HepG2 (cell line): ENCODE results near the gene LITAF. TPM values are rescaled to one million over a fixed set of nuclear protein-coding genes. Genes with fewer than 3 reads are reported as not detected.

ENCODE experiments used
- SMC3 ChIP-seq: IDR thresholded peaks from 2 replicates; pipeline ENCODE4 v1.6.1; 2011; ENCODE audit warnings: low read length, improper control_type of control experiment
- TAF1 ChIP-seq: sonication (generic); formaldehyde crosslinking; IDR thresholded peaks from 2 replicates; pipeline ENCODE4 v1.4.0; 2020; ENCODE audit warnings: missing genetic modification reagents
- TCF12 ChIP-seq, 2 experiments: fragments of 450-650 bp in 1 of 2; sonication (generic) in 1 of 2; formaldehyde crosslinking in 1 of 2; IDR thresholded peaks; 2 replicates each; pipeline versions ENCODE4 v1.6.1 to v1.8.0; 2017 to 2022; ENCODE audit warnings: antibody characterized with exemption in 1 of 2, mild to moderate bottlenecking in 1 of 2, missing genetic modification reagents in 1 of 2, moderate library complexity in 1 of 2
- ZNF224 ChIP-seq: sonication (generic); formaldehyde crosslinking; IDR thresholded peaks from 2 replicates; pipeline ENCODE4 v1.5.0; 2020; ENCODE audit warnings: mild to moderate bottlenecking, missing genetic modification reagents
- ZNF777 ChIP-seq: sonication (generic); formaldehyde crosslinking; IDR thresholded peaks from 2 replicates; pipeline ENCODE4 v1.4.0; 2020; ENCODE audit warnings: missing genetic modification reagents
- ZNF781 ChIP-seq: sonication (generic); formaldehyde crosslinking; IDR thresholded peaks from 2 replicates; pipeline ENCODE4 v1.5.1; 2020; ENCODE audit warnings: borderline replicate concordance, mild to moderate bottlenecking, missing genetic modification reagents; ENCODE audit errors: not compliant biosample characterization
- ZNF782 ChIP-seq: sonication (generic); formaldehyde crosslinking; IDR thresholded peaks from 2 replicates; pipeline ENCODE4 v1.4.0; 2020; ENCODE audit warnings: missing genetic modification reagents, mild to moderate bottlenecking, borderline replicate concordance
- ZNF878 ChIP-seq: sonication (generic); formaldehyde crosslinking; IDR thresholded peaks from 2 replicates; pipeline ENCODE4 v1.8.1; 2023; ENCODE audit warnings: mild to moderate bottlenecking, missing genetic modification reagents, moderate library complexity
- polyA plus RNA-seq, 8 experiments: library from polyadenylated mRNA; depleted of rRNA in 3 of 8; stranded (reverse) in 7 of 8; unstranded in 1 of 8; fragments of >200 nt; fragmentation: Illumina TruSeq in 4 of 8; extraction: Trizol in 4 of 8; gene quantifications; 2 replicates each; pipeline versions ENCODE4 v1.2.1 to v1.2.3, GENCODE V29; 2011 to 2016; ENCODE audit warnings: low read depth in 4 of 8, missing spikeins in 1 of 8, mixed read lengths in 1 of 8; ENCODE audit not compliant: insufficient read depth in 1 of 8
- total RNA-seq, 5 experiments: library from RNA; depleted of rRNA; stranded (reverse); fragments of >200 nt; fragmentation: Illumina TruSeq; extraction: Trizol; gene quantifications; 2 replicates each; pipeline ENCODE4 v1.2.3, GENCODE V29; 2016; ENCODE audit warnings: low read depth in 1 of 5
- TF ChIP-seq, protein P1 (sequence below): sonication (generic); formaldehyde crosslinking; IDR thresholded peaks from 2 replicates; pipeline ENCODE4 v1.4.0; 2020; ENCODE audit warnings: missing genetic modification reagents
- TF ChIP-seq, protein P2 (sequence below): sonication (generic); formaldehyde crosslinking; IDR thresholded peaks from 2 replicates; pipeline ENCODE4 v1.4.0; 2020; ENCODE audit warnings: missing genetic modification reagents
- TF ChIP-seq, protein P3 (sequence below): sonication (generic); formaldehyde crosslinking; IDR thresholded peaks from 2 replicates; pipeline ENCODE4 v1.4.0; 2020; ENCODE audit warnings: mild to moderate bottlenecking, missing genetic modification reagents, borderline replicate concordance
- TF ChIP-seq, protein P4 (sequence below): sonication (generic); formaldehyde crosslinking; IDR thresholded peaks from 2 replicates; pipeline ENCODE4 v1.4.0; 2020; ENCODE audit warnings: missing genetic modification reagents, mild to moderate bottlenecking, borderline replicate concordance
- TF ChIP-seq, protein P5 (sequence below): IDR thresholded peaks from 2 replicates; pipeline ENCODE4 v1.6.1; 2016; ENCODE audit warnings: low read depth, borderline replicate concordance

LITAF gene
- total and polyA plus RNA-seq, 2 of the 13 experiments (the other 11 are each of a cell fraction or from before 2014, with no cell fraction given): 80.1 to 141 TPM

DNA sequence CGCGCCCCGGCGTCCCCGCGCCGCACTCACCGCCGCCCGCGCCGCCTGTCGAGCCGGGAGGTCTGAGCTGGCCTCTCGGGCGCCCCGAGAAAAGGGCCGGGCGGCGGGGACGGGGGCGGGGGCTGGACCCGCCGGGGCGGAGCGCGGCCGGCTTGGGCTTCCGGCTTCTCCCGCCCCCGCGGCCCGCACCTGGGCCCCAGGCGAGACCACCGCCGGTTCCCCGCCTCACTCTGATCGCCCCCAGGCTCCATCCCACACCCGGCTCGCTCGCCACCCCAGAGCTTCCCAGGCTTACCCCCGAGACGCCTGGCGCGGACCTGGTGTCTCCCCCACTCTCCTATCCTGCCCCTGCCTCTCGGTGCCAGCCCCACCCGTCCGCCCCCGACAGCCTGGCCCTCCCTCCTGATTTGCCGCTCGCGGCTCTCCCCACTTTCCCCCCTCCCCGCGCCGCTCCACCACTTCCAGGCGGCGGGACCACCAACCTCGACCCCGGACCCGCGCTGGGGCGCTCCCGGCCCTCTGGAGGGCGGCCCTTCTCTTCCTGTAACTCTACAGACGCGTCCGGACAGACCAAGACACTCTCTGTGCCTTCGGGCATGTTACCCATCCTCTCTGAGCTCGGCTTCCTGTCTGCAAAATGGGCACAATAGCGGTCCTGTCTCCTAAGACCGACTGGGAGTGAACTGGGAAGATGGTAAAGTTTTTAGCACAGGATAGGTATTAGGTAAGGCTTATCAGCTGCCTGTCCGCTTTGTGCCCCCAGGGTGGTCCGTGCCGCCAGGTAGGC lies at the start of gene LITAF (continued):
- TF ChIP-seq TCF12 (IDR thresholded peaks at IDR 0.05): no peak
- no peak for TF ChIP-seq TCF12 (CRISPR knock-in tag; IDR thresholded peaks at IDR 0.05)
- TF ChIP-seq, protein P1, sequence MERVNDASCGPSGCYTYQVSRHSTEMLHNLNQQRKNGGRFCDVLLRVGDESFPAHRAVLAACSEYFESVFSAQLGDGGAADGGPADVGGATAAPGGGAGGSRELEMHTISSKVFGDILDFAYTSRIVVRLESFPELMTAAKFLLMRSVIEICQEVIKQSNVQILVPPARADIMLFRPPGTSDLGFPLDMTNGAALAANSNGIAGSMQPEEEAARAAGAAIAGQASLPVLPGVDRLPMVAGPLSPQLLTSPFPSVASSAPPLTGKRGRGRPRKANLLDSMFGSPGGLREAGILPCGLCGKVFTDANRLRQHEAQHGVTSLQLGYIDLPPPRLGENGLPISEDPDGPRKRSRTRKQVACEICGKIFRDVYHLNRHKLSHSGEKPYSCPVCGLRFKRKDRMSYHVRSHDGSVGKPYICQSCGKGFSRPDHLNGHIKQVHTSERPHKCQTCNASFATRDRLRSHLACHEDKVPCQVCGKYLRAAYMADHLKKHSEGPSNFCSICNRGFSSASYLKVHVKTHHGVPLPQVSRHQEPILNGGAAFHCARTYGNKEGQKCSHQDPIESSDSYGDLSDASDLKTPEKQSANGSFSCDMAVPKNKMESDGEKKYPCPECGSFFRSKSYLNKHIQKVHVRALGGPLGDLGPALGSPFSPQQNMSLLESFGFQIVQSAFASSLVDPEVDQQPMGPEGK (CRISPR knock-in tag): peak; percentile 96
- peak; percentile 92 for TF ChIP-seq ZNF777 (CRISPR knock-in tag)
- TF ChIP-seq SMC3: no peak
- TF ChIP-seq ZNF878: no peak
- peak; percentile 24 for TF ChIP-seq ZNF781 (CRISPR knock-in tag)
- TF ChIP-seq, protein P2, sequence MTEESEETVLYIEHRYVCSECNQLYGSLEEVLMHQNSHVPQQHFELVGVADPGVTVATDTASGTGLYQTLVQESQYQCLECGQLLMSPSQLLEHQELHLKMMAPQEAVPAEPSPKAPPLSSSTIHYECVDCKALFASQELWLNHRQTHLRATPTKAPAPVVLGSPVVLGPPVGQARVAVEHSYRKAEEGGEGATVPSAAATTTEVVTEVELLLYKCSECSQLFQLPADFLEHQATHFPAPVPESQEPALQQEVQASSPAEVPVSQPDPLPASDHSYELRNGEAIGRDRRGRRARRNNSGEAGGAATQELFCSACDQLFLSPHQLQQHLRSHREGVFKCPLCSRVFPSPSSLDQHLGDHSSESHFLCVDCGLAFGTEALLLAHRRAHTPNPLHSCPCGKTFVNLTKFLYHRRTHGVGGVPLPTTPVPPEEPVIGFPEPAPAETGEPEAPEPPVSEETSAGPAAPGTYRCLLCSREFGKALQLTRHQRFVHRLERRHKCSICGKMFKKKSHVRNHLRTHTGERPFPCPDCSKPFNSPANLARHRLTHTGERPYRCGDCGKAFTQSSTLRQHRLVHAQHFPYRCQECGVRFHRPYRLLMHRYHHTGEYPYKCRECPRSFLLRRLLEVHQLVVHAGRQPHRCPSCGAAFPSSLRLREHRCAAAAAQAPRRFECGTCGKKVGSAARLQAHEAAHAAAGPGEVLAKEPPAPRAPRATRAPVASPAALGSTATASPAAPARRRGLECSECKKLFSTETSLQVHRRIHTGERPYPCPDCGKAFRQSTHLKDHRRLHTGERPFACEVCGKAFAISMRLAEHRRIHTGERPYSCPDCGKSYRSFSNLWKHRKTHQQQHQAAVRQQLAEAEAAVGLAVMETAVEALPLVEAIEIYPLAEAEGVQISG (CRISPR knock-in tag): peak; percentile 69
- TF ChIP-seq ZNF224: peak; percentile 71; the same call in 1 of the 2 replicates
- TF ChIP-seq, protein P3, sequence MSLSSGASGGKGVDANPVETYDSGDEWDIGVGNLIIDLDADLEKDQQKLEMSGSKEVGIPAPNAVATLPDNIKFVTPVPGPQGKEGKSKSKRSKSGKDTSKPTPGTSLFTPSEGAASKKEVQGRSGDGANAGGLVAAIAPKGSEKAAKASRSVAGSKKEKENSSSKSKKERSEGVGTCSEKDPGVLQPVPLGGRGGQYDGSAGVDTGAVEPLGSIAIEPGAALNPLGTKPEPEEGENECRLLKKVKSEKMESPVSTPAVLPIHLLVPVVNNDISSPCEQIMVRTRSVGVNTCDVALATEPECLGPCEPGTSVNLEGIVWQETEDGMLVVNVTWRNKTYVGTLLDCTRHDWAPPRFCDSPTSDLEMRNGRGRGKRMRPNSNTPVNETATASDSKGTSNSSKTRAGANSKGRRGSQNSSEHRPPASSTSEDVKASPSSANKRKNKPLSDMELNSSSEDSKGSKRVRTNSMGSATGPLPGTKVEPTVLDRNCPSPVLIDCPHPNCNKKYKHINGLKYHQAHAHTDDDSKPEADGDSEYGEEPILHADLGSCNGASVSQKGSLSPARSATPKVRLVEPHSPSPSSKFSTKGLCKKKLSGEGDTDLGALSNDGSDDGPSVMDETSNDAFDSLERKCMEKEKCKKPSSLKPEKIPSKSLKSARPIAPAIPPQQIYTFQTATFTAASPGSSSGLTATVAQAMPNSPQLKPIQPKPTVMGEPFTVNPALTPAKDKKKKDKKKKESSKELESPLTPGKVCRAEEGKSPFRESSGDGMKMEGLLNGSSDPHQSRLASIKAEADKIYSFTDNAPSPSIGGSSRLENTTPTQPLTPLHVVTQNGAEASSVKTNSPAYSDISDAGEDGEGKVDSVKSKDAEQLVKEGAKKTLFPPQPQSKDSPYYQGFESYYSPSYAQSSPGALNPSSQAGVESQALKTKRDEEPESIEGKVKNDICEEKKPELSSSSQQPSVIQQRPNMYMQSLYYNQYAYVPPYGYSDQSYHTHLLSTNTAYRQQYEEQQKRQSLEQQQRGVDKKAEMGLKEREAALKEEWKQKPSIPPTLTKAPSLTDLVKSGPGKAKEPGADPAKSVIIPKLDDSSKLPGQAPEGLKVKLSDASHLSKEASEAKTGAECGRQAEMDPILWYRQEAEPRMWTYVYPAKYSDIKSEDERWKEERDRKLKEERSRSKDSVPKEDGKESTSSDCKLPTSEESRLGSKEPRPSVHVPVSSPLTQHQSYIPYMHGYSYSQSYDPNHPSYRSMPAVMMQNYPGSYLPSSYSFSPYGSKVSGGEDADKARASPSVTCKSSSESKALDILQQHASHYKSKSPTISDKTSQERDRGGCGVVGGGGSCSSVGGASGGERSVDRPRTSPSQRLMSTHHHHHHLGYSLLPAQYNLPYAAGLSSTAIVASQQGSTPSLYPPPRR (CRISPR knock-in tag): no peak; the same call in 1 of the 2 replicates
- TF ChIP-seq, protein P4, sequence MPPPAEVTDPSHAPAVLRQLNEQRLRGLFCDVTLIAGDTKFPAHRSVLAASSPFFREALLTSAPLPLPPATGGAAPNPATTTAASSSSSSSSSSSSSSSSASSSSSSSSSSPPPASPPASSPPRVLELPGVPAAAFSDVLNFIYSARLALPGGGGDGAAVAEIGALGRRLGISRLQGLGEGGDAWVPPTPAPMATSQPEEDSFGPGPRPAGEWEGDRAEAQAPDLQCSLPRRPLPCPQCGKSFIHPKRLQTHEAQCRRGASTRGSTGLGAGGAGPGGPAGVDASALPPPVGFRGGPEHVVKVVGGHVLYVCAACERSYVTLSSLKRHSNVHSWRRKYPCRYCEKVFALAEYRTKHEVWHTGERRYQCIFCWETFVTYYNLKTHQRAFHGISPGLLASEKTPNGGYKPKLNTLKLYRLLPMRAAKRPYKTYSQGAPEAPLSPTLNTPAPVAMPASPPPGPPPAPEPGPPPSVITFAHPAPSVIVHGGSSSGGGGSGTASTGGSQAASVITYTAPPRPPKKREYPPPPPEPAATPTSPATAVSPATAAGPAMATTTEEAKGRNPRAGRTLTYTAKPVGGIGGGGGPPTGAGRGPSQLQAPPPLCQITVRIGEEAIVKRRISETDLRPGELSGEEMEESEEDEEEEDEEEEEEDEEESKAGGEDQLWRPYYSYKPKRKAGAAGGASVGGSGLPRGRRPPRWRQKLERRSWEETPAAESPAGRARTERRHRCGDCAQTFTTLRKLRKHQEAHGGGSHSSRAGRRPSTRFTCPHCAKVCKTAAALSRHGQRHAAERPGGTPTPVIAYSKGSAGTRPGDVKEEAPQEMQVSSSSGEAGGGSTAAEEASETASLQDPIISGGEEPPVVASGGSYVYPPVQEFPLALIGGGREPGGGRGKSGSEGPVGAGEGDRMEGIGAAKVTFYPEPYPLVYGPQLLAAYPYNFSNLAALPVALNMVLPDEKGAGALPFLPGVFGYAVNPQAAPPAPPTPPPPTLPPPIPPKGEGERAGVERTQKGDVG (CRISPR knock-in tag): peak; percentile 82; the same call in 1 of the 2 replicates
- TF ChIP-seq TAF1 (CRISPR knock-in tag): peak; percentile 74
- no peak for TF ChIP-seq ZNF782 (CRISPR knock-in tag)
- TF ChIP-seq, protein P5, sequence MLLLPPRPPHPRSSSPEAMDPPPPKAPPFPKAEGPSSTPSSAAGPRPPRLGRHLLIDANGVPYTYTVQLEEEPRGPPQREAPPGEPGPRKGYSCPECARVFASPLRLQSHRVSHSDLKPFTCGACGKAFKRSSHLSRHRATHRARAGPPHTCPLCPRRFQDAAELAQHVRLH (CRISPR knock-in tag): 0 out of 2 replicates have a peak, but pooled peaks have one; percentile 36
